Activated naive CD4-positive, alpha-beta T cell treated with anti-CD3 and anti-CD28 coated beads, Interleukin-2, amount 10 ng/mL, durations not matched to agents 7 days and 5 days (primary cell): ENCODE results near the gene EHMT2.
"Not testable (repeated sequence)": the region's sequence is repeated elsewhere in the genome, so short reads cannot be mapped to it uniquely, and the experiment has no call there.

ENCODE experiments used
- CTCF ChIA-PET: fragments of 350-600 bp; sonication (Branson Sonifier 250); formaldehyde crosslinking; loops from one replicate; lab custom pipeline; 2021; ENCODE audit warnings: antibody characterized with exemption; lab: Charles Lee
- DNase-seq: peaks from one replicate; pipeline ENCODE4 v3.0.0-alpha.2; 2020
- H3K27ac Mint-ChIP-seq: one replicate; pipeline ENCODE4 v1.8.0; 2021; ENCODE audit warnings: mild to moderate bottlenecking, moderate library complexity, mixed read lengths
- H3K27me3 Mint-ChIP-seq: one replicate; pipeline ENCODE4 v1.8.0; 2021; ENCODE audit warnings: mild to moderate bottlenecking, mixed read lengths
- H3K36me3 Mint-ChIP-seq: one replicate; pipeline ENCODE4 v1.8.0; 2021; ENCODE audit warnings: mixed read lengths
- H3K4me1 Mint-ChIP-seq: one replicate; pipeline ENCODE4 v1.8.0; 2021; ENCODE audit warnings: mixed read lengths
- H3K4me3 Mint-ChIP-seq: one replicate; pipeline ENCODE4 v1.8.0; 2021; ENCODE audit warnings: mild to moderate bottlenecking, moderate library complexity, mixed read lengths
- H3K9me3 Mint-ChIP-seq: one replicate; pipeline ENCODE4 v1.8.0; 2021; ENCODE audit warnings: mixed read lengths

The EHMT2 gene

DNA sequence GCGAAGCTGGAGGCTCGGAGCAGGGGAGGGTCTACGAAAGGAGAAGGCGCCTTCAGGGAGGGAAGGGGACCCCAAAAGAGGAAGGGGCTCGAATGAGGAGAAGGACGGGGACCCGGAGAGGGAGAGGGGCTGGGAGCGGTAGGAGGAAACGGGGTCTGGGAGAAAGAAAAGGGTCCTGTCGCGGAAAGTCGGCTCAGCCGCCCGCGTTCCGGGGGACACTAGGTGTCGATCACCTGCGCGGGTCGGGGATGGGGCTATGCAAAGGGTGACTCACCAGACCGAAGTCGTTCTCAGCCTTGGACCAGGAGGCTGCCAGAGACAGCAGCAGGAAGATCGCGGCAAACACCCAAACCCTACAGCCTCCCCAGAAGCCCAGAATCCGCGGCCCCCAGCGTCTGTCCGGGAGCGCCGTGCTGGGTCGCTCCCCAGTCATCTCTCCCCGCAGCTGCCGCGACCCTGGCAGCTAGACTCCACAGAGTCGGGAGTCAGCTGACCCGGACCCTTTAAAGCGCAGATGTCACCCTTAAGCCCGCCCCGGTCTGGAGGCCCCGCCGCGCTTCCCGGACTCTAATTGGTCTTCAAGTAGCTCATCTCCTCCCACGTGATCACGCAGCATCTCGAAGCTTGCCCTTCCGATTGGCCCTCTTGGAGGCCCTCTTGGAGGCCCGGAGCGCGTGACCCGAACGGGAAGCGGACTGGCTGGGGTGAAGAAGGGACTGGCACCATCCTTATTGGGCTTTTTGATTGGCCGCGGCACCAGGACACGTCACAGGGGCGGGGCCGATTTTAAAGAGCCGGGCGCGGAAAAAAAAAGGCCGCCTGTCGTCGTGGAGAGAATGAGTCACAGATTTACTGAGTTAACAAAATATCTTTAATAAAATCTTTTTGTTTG, 34.9 kb downstream of the EHMT2 start, which contains the start of gene NEU1:
TSS of gene NEU1 (minus strand) at position 478 of the 892 bp plus-strand sequence. CDS start at position 433, 45 bp downstream.
- Mint-ChIP-seq H3K4me3 (peak within 1 kb of the TSS; percentile 88), H3K9me3 (no peaks in the 10 kb centered on the region), H3K27me3 (peaks cover 12% of the 10 kb centered on the region), H3K36me3 (peaks cover 12% of the 10 kb centered on the region), H3K4me1 (peaks cover 28% of the 10 kb centered on the region), H3K27ac (peak within 1 kb of the TSS; percentile 87)
- CTCF ChIA-PET = interaction anchor here (0.6 to 1.6 kb wide), 12 partner anchors 10 to 320 kb away, joined by 3 to 5 read pairs (median 4); partner anchors contain the start of gene EHMT2
- peak; percentile 100 for DNase-seq

DNA sequence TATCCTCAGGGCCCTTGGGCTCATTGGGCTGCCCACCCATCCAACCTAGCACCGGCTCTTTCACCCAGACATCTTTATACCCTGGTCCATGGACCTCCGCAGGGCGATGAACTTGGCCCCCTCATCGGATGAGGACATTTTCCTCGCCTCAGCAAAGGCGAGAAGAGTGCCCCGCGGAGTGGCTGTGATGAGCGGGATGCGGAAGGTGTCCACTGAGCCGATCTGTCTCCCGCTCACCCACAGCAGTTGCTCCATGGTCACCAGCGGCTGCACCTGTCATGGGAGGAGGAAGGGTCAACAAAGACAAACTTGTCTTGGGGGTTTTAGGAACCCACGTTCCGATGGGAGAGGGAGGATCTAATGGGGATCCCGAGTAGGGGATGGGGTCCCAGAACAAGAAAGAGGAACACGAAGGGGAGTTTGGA, 35.6 kb downstream of the EHMT2 start:
- H3K4me3 Mint-ChIP-seq = peak overlapping the region; percentile 88
- peaks cover 12% of the 10 kb centered on the region for H3K27me3 Mint-ChIP-seq
- H3K27ac Mint-ChIP-seq = peak overlapping the region; percentile 87
- CTCF ChIA-PET = no interaction called here
- H3K4me1 Mint-ChIP-seq = peaks cover 28% of the 10 kb centered on the region
- no peaks in the 10 kb centered on the region for H3K9me3 Mint-ChIP-seq
- peaks cover 14% of the 10 kb centered on the region for H3K36me3 Mint-ChIP-seq
- DNase-seq = no peak

DNA sequence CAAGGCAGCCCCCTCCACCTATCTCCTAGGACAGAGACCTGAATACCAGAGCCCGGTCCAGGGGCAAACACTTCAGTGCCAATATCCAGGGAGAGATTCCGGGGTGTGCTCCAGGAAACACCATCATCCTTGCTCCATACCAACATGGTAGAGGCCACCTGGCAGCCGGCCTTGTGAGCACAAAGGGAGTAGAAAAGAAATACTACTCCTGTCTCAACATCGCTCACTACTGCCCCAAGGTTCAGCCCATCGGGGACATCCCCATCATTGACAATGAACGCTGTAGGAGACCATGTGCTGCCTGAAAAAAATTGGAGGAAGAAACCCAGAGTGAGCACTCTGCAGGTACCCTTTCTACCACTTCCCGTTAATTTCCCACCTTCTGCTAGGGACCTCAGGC, 36.3 kb downstream of the EHMT2 start:
- peaks cover 14% of the 10 kb centered on the region for H3K36me3 Mint-ChIP-seq
- H3K27ac Mint-ChIP-seq = no peak overlapping the region
- H3K9me3 Mint-ChIP-seq = no peaks in the 10 kb centered on the region
- peaks cover 12% of the 10 kb centered on the region for H3K27me3 Mint-ChIP-seq
- H3K4me1 Mint-ChIP-seq = peaks cover 28% of the 10 kb centered on the region
- no peak for DNase-seq
- H3K4me3 Mint-ChIP-seq = peak overlapping the region; percentile 88
- CTCF ChIA-PET = no interaction called here

DNA sequence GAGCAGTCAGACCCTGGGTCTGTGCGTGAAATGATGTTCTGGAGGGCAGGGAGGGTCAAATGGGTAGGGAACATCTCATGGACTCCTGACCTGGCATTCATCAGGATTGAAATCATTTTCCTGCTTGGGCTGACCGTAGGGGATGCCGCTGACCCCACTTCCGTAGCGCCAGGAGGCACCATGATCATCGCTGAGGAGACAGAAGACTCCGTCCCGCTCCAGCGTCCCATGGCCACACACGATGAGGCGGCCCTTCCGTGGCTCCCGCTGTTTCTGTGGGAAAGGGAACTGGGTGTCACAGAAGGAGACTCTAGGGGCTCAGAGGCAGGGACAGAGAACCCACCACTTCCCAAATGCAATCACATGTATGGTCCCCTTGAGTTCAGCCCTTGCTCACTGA, 37.1 kb downstream of the EHMT2 start:
- H3K9me3 Mint-ChIP-seq = no peaks in the 10 kb centered on the region
- no peak overlapping the region for H3K27ac Mint-ChIP-seq
- DNase-seq = no peak
- no peak overlapping the region for H3K4me3 Mint-ChIP-seq
- peaks cover 28% of the 10 kb centered on the region for H3K4me1 Mint-ChIP-seq
- peaks cover 4% of the 10 kb centered on the region for H3K27me3 Mint-ChIP-seq
- peaks cover 14% of the 10 kb centered on the region for H3K36me3 Mint-ChIP-seq
- CTCF ChIA-PET = no interaction called here

DNA sequence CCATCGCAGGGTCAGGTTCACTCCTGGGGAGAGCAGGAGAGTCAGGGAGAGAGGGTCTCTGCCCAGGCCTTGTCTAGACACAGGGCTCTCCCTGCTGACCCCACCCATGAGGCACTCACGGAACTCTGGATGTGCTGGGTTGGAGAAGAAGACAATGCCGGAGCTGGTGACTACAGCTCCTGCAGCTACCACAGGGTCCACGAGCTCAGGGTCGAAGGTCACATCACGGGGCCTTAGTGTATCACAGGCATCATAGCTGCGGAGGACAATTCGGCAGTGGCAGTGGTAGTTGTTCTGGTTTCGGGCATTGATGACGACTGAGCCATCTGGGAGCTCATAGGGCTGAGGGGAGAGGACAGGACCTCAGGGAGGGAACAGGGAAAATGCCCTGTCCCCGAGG, 37.6 kb downstream of the EHMT2 start:
- Mint-ChIP-seq H3K27me3 (no peaks in the 10 kb centered on the region), H3K9me3 (no peaks in the 10 kb centered on the region), H3K27ac (no peak overlapping the region), H3K36me3 (peaks cover 16% of the 10 kb centered on the region), H3K4me3 (peak overlapping the region; percentile 19), H3K4me1 (peaks cover 24% of the 10 kb centered on the region)
- CTCF ChIA-PET = interaction anchor here (0.6 kb wide), 1 partner anchor 22 kb away, joined by 5 read pairs; no protein-coding TSS in a partner anchor
- DNase-seq = no peak

DNA sequence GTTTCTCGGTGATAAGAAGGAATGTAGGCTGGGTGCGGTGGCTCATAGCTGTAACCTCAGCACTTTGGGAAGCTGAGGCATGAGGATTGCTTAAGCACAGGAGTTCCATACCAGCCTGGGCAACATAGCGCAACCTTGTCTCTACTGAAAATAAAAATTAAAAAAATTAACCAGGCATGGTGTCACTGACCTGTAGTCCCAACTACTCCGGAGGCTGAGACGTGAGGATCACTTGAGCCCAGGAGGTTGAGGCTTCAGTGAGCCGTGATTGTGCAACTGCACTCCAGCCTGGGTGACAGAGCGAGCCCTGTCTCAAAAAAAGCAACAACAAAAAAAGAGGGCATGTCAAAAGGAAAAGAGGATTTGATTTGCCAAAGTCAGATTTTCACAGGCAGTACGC, 38.8 kb downstream of the EHMT2 start:
- H3K27ac Mint-ChIP-seq = no peak overlapping the region
- H3K4me3 Mint-ChIP-seq = no peak overlapping the region
- peaks cover 16% of the 10 kb centered on the region for H3K36me3 Mint-ChIP-seq
- CTCF ChIA-PET = no interaction called here
- no peak for DNase-seq
- no peaks in the 10 kb centered on the region for H3K27me3 Mint-ChIP-seq
- peaks cover 15% of the 10 kb centered on the region for H3K4me1 Mint-ChIP-seq
- no peaks in the 10 kb centered on the region for H3K9me3 Mint-ChIP-seq

DNA sequence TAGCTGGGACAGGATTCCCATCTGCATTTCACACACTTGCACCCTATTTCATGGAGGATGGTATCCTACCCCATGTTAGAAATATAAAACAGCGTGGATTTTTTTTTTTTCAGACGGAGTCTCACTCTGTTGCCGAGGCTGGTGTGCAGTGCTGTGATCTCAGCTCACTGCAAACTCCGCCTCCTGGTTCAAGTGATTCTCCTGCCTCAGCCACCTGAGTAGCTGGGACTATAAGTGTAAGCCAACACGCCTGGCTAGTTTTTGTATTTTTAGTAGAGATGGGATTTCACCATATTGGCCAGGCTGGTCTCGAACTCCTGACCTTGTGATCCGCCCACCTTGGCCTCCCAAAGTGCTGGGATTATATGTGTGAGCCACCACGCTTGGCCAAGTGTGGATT, 39.7 kb downstream of the EHMT2 start:
- Mint-ChIP-seq H3K36me3 (peaks cover 16% of the 10 kb centered on the region), H3K4me1 (peaks cover 12% of the 10 kb centered on the region)
- H3K27me3 Mint-ChIP-seq, H3K9me3 Mint-ChIP-seq, H3K4me3 Mint-ChIP-seq, CTCF ChIA-PET, H3K27ac Mint-ChIP-seq, DNase-seq: not testable (repeated sequence)

DNA sequence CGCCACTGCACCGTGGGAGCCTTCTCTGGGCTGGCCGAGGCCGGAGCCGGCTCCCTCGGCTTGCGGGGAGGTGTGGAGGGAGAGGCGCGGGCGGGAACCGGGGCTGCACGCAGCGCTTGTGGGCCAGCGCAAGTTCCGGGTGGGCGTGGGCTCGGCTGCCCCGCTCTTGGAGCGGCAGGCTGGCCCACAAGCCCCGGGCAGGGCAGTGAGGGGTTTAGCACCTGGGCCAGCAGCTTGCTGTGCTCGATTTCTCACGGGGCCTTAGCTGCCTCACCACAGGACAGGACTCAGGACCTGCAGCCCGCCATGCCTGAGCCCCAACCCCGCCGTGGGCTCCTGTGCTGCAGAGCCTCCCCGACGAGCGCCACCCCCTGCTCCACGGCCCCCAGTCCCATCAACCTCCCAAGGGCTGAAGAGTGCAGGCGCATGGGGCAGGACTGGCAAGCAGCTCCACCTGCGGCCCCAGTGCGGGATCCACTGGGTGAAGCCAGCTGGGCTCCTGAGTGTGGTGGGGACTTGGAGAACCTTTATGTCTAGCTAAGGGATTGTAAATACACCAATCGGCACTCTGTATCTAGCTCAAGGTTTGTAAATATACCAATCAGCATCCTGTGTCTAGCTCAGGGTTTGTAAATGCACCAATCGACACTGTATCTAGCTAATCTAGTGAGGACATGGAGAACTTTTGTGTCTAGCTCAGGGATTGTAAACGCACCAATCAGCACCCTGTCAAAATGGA, 45.3 kb downstream of the EHMT2 start:
- H3K27ac Mint-ChIP-seq, H3K36me3 Mint-ChIP-seq, H3K4me1 Mint-ChIP-seq, H3K4me3 Mint-ChIP-seq, DNase-seq, H3K27me3 Mint-ChIP-seq, H3K9me3 Mint-ChIP-seq: not testable (repeated sequence)
- CTCF ChIA-PET = interaction anchor here (0.8 kb wide), 1 partner anchor 11 kb away, joined by 3 read pairs; the partner anchor contains the start of gene NEU1

DNA sequence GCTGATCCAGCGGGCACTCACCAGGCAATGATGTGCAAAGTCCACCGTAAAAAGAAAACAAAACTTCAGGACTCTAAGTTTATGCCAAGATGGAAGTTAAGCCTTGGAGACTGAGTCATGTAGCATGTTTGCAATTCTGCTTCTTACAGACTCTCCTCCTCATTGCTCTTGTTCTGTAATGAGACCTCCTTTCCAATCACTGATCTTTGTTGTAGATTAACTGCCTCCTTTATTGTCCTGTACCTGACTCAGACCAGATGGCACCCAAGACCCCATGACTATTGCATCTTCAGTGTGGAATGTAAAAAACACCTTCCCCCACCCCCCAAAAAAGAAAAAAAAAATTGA, 46.0 kb downstream of the EHMT2 start:
- Mint-ChIP-seq H3K4me3 (no peak overlapping the region), H3K27ac (no peak overlapping the region), H3K4me1 (peaks cover 2% of the 10 kb centered on the region), H3K9me3 (peaks cover 6% of the 10 kb centered on the region), H3K27me3 (no peaks in the 10 kb centered on the region), H3K36me3 (peaks cover 3% of the 10 kb centered on the region)
- CTCF ChIA-PET = no interaction called here
- no peak for DNase-seq

DNA sequence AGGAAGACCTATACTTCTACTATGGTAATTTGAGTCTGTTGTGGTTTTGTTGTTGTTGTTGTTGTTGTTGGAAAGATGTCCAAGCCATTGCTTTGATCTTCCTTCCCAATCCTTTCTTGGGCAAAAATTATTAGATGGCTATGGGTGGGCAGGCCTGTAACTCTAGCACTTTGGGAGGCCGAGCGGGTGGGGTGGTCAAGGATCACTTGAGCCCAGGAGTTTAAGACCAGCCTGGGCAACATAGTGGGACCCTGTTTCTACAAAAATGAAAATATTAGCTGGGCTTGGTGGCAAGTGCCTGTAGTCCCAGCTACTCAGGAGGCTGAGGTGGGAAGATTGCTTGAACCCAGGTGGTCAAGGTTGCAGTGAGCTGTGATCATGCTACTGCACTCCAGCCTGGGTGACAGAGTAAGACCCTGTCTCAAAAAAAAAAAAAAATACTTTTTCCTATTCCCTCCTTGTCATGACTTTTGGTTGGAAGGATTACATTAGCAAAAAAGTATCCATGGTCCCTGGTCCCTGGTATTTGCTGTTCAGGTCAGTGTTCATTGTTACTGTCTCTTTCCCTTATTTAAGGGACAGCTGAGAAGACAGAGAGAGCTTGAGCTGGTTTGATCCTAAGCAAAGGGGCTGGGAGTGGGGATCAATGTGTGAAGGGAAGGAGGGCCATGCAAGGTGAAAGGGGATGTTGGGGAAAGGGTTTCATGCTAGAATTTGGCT, 46.6 kb downstream of the EHMT2 start:
- peaks cover 2% of the 10 kb centered on the region for H3K4me1 Mint-ChIP-seq
- no peak overlapping the region for H3K4me3 Mint-ChIP-seq
- no peaks in the 10 kb centered on the region for H3K27me3 Mint-ChIP-seq
- H3K9me3 Mint-ChIP-seq = peaks cover 6% of the 10 kb centered on the region
- no peak for DNase-seq
- no peak overlapping the region for H3K27ac Mint-ChIP-seq
- H3K36me3 Mint-ChIP-seq = peaks cover 3% of the 10 kb centered on the region
- CTCF ChIA-PET = no interaction called here

DNA sequence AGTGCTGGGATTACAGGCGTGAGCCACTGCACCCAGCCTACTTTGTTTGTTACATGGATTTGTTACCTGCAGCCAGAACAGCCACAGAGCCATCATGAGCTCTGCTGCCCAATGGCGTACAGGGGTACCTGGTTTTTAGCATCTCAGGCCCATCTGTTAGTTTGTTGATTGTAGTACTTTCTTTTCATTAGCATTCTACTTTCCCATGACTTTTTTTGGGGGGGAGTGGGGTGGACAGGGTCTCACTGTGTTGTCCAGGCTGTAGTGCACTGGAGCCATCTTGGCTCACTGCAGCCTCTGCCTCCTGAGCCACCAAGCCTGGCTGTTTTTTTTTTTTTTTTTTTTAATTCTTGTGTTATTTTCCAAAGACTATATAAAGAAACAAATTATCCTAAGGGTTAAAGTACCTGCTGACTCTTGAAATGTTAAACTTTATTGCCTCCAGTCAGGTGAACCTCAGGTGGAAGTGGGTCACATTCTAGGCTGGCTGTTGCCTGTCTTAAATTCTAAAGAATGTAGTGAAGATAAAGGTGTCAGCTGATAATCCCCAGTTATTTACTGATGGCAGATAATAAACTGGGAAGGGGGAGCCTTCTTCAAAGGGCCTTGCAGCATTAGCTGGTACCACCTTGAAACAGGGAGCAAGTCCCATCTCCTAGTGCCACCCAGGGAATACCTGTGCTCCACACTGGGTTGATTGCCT, 50.1 kb downstream of the EHMT2 start:
- CTCF ChIA-PET = no interaction called here
- H3K27me3 Mint-ChIP-seq = no peaks in the 10 kb centered on the region

DNA sequence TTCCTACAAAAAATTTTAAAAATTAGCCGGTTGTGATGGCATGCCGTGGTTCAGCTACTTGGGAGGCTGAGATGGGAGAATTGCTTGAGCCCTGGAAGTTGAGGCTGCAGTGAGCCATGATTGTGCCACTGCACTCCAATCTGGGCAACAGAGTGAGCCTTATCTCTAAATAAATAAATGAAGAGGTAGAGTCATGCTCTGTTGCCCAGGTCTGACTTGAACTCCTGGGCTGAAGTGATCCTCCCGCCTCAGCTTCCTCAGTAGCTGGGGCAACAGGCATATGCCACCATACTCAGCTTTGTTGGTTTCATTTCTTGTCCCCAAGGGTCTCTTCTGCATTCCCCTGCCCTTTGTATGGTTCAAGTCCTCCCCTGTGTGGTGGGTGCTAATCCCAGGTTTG, 53.0 kb downstream of the EHMT2 start:
- Mint-ChIP-seq H3K4me3 (no peak overlapping the region), H3K4me1 (peaks cover 11% of the 10 kb centered on the region), H3K27me3 (no peaks in the 10 kb centered on the region), H3K9me3 (no peaks in the 10 kb centered on the region), H3K36me3 (peaks cover 23% of the 10 kb centered on the region), H3K27ac (no peak overlapping the region)
- DNase-seq = no peak
- CTCF ChIA-PET = no interaction called here

More for the DNA sequence above, 50.1 kb downstream of the EHMT2 start:
- Mint-ChIP-seq H3K9me3 (peaks cover under 1% of the 10 kb centered on the region), H3K4me1 (no peaks in the 10 kb centered on the region), H3K36me3 (peaks cover 9% of the 10 kb centered on the region), H3K27ac (no peak overlapping the region), H3K4me3 (no peak overlapping the region)
- no peak for DNase-seq

DNA sequence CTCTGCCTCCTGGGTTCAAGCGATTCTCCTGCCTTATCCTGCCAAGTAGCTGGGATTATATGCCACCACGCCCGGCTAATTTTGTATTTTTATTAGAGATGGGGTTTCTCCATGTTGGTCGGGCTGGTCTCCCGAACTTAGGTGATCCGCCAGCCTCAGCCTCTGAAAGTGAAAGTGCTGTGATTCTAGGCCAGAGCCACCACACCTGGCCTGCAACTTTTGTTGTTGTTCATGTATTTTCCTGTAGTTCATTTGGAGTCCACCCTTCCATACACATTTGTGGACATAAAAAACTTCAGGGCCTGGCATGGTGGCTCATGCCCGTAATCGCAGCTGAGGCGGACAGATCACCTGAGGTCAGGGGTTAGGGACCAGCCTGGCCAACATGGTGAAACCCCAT, 55.4 kb downstream of the EHMT2 start:
- peaks cover 33% of the 10 kb centered on the region for H3K4me1 Mint-ChIP-seq
- H3K36me3 Mint-ChIP-seq = peaks cover 39% of the 10 kb centered on the region
- H3K27me3 Mint-ChIP-seq = no peaks in the 10 kb centered on the region
- no peaks in the 10 kb centered on the region for H3K9me3 Mint-ChIP-seq
- no peak for DNase-seq
- CTCF ChIA-PET = no interaction called here
- peak overlapping the region; percentile 79 for H3K27ac Mint-ChIP-seq
- H3K4me3 Mint-ChIP-seq = no peak overlapping the region
